HL-60 (cell line): ENCODE measurements around the gene KMT2C.
"Not testable (repeated sequence)": the region's sequence is repeated elsewhere in the genome, so short reads cannot be mapped to it uniquely, and the experiment has no call there.

Experiments used
- DNase-seq, 2 experiments: peaks; one replicate each; pipeline ENCODE4 v3.0.0-alpha.2; 2010 to 2020; ENCODE audit warnings: low read depth in 1 of 2, low spot score in 1 of 2
- H3K27ac ChIP-seq: fragments of 250-450 bp; sonication (Bioruptor Pico); replicated peaks from 2 replicates; pipeline ENCODE4 v1.5.1; 2020; ENCODE audit warnings: mild to moderate bottlenecking, moderate library complexity
- H3K27me3 ChIP-seq: fragments of 250-450 bp; sonication (Bioruptor Pico); 2 replicates; pipeline ENCODE4 v1.5.1; 2021; ENCODE audit warnings: mild to moderate bottlenecking, moderate library complexity; ENCODE audit not compliant: insufficient read depth, poor library complexity, severe bottlenecking
- H3K4me3 ChIP-seq: replicated peaks from 2 replicates; pipeline ENCODE4 v1.5.1; 2011; ENCODE audit warnings: mild to moderate bottlenecking, control low read depth, low read length; ENCODE audit not compliant: insufficient read depth
- CTCF ChIP-seq: IDR thresholded peaks from one replicate; pipeline ENCODE4 v1.5.1; 2011; ENCODE audit warnings: low read length, control low read depth, inconsistent platforms; ENCODE audit not compliant: insufficient read depth
- GABPA ChIP-seq: IDR thresholded peaks from 2 replicates; pipeline ENCODE4 v1.6.1; 2012; ENCODE audit warnings: low read depth
- POLR2AphosphoS5 ChIP-seq: IDR thresholded peaks from 2 replicates; pipeline ENCODE4 v1.6.1; 2012; ENCODE audit warnings: low read depth
- REST ChIP-seq: IDR thresholded peaks from 2 replicates; pipeline ENCODE4 v1.6.1; 2012; ENCODE audit warnings: low read depth; ENCODE audit not compliant: insufficient replicate concordance
- SPI1 ChIP-seq: IDR thresholded peaks from 2 replicates; pipeline ENCODE4 v1.6.1; 2012; ENCODE audit warnings: low read depth, mild to moderate bottlenecking, borderline replicate concordance

KMT2C gene

GRCh38 chr7:152476551-152476950 is 40.7 kb upstream of the KMT2C start:
- no peak for DNase-seq
- Histone ChIP-seq H3K4me3 (no peak overlapping the region), H3K27ac (no peak overlapping the region), H3K27me3 (no peaks in the 10 kb centered on the region)
- no peak for TF ChIP-seq SPI1
- no peak for TF ChIP-seq GABPA
- no peak for TF ChIP-seq REST
- TF ChIP-seq POLR2AphosphoS5 = no peak
- TF ChIP-seq CTCF = no peak

GRCh38 chr7:152471023-152471620 is 35.3 kb upstream of the KMT2C start:
- H3K27ac ChIP-seq, DNase-seq, H3K27me3 ChIP-seq, H3K4me3 ChIP-seq: not testable (repeated sequence)

- H3K27me3 ChIP-seq, H3K4me3 ChIP-seq, DNase-seq, H3K27ac ChIP-seq: not testable (repeated sequence)
Observed at GRCh38 chr7:152470251-152471022, 34.6 kb upstream of the KMT2C start.

GRCh38 chr7:152469576-152469975 is 33.8 kb upstream of the KMT2C start:
- H3K4me3 ChIP-seq, DNase-seq, H3K27ac ChIP-seq, H3K27me3 ChIP-seq: not testable (repeated sequence)

- Histone ChIP-seq H3K4me3 (no peak overlapping the region), H3K27ac (no peak overlapping the region), H3K27me3 (no peaks in the 10 kb centered on the region)
- TF ChIP-seq POLR2AphosphoS5 (no peak), SPI1 (no peak), GABPA (no peak), CTCF (no peak), REST (no peak)
- DNase-seq = no peak
Observed at GRCh38 chr7:152467225-152467624, 31.4 kb upstream of the KMT2C start.
